Cardiac fibroblast (primary cell): ENCODE results near the gene MEGF11.

ENCODE experiments used
- DNase-seq, 2 donors: peaks; one replicate each; pipeline versions ENCODE4 v3.0.0 to v3.0.0-alpha.2; 2010; ENCODE audit warnings: low read depth in 2 of 2
- H3K4me3 ChIP-seq, 2 donors: replicated peaks in 1 of 2; 1 replicate in 1 of 2; 2 replicates in 1 of 2; pipeline ENCODE4 v1.5.1; 2011; ENCODE audit warnings: low read depth in 2 of 2, low read length in 2 of 2, mild to moderate bottlenecking in 2 of 2, moderate library complexity in 1 of 2
- CTCF ChIP-seq: IDR thresholded peaks from one replicate; pipeline ENCODE4 v1.5.1; 2011; ENCODE audit warnings: low read depth, mild to moderate bottlenecking, low read length, inconsistent platforms

MEGF11 gene

GRCh38 chr15:66219339-66219738 lies 34.2 kb downstream of the MEGF11 start:
- no peak for DNase-seq
- no peak overlapping the region for H3K4me3 ChIP-seq
- TF ChIP-seq CTCF = no peak

GRCh38 chr15:66216806-66217205 lies 36.7 kb downstream of the MEGF11 start:
- no peak for DNase-seq
- no peak overlapping the region for H3K4me3 ChIP-seq
- no peak for TF ChIP-seq CTCF

GRCh38 chr15:66215811-66216210 lies 37.7 kb downstream of the MEGF11 start:
- no peak for TF ChIP-seq CTCF
- no peak overlapping the region for H3K4me3 ChIP-seq
- no peak for DNase-seq

- TF ChIP-seq CTCF = no peak
These were observed 39.3 kb downstream of the MEGF11 start for GRCh38 chr15:66214246-66214645.

GRCh38 chr15:66212563-66212921 lies 41.0 kb downstream of the MEGF11 start:
- no peak for DNase-seq
- no peak overlapping the region for H3K4me3 ChIP-seq
- TF ChIP-seq CTCF = no peak

More at GRCh38 chr15:66214246-66214645, 39.3 kb downstream of the MEGF11 start:
- no peak for DNase-seq
- no peak overlapping the region for H3K4me3 ChIP-seq

- TF ChIP-seq CTCF = no peak
- DNase-seq = no peak
- H3K4me3 ChIP-seq = no peak overlapping the region
These were observed 41.6 kb downstream of the MEGF11 start for GRCh38 chr15:66211670-66212562.

GRCh38 chr15:66210684-66211083 lies 42.9 kb downstream of the MEGF11 start:
- DNase-seq = no peak
- TF ChIP-seq CTCF = no peak
- no peak overlapping the region for H3K4me3 ChIP-seq
